K562 (cell line): ENCODE measurements around the gene ADSS1. TPM values are rescaled to one million over a fixed set of nuclear protein-coding genes. Genes with fewer than 3 reads are reported as not detected.

ENCODE experiments used
- ATAC-seq: fragments of 200-7000 bp; cut with Tn5 transposase; 3 replicates; pipeline ENCODE4 v1.9.1; 2020; ENCODE audit warnings: moderate library complexity
- BruUV-seq: library from RNA; stranded (reverse); fragments of 400-500 nt; replicated peaks from 2 replicates; lab custom pipeline; 2021; lab: Mats Ljungman, UMichigan
- CTCF ChIA-PET: fragments of 300-600 bp; formaldehyde crosslinking; extraction: SDS; loops from one replicate; lab custom pipeline; 2021; ENCODE audit warnings: low intra/inter-chr PET ratio; lab: Yijun Ruan, JAX
- POLR2A ChIA-PET: fragments of 300-600, 350-650 bp; sonication (Branson Sonifier 250); formaldehyde crosslinking; extraction: SDS; loops from one replicate; lab custom pipeline; 2021; ENCODE audit warnings: antibody characterized with exemption, inconsistent platforms; lab: Yijun Ruan, JAX
- DNase-seq, 4 experiments: peaks; one replicate each; pipeline versions ENCODE4 v3.0.0 to v3.0.0-alpha.2; 2011 to 2018; ENCODE audit warnings: low spot score in 3 of 4, mixed read lengths in 3 of 4; ENCODE audit errors: extremely low read depth in 1 of 4
- FAIRE-seq: peaks from 2 replicates; lab custom pipeline; 2011; peaks lifted over from hg19 to GRCh38; lab: Jason Lieb, UNC
- H2AFZ ChIP-seq: 2 replicates; pipeline ENCODE4 v1.6.0; 2011; ENCODE audit warnings: low read depth, low read length, control low read depth, inconsistent platforms
- H3K27ac ChIP-seq: fragments of 200-600 bp; 3 replicates; pipeline ENCODE4 v1.8.0; 2011; ENCODE audit warnings: low read depth, mild to moderate bottlenecking, control low read depth, inconsistent platforms, low read length, moderate library complexity, mixed read lengths; ENCODE audit errors: extremely low read depth
- H3K27me3 ChIP-seq, 2 experiments: fragments of 300-600 bp in 1 of 2; 2 replicates in 1 of 2; 3 replicates in 1 of 2; pipeline versions ENCODE4 v1.6.0 to v1.8.0; 2011; ENCODE audit warnings: inconsistent platforms in 2 of 2, low read length in 2 of 2, mild to moderate bottlenecking in 1 of 2, mixed read lengths in 1 of 2, moderate library complexity in 1 of 2; ENCODE audit not compliant: control insufficient read depth in 2 of 2, insufficient read depth in 2 of 2
- H3K36me3 ChIP-seq: fragments of 300-600 bp; 3 replicates; pipeline ENCODE4 v1.8.0; 2011; ENCODE audit warnings: mild to moderate bottlenecking, low read length, inconsistent platforms; ENCODE audit not compliant: control insufficient read depth, insufficient read depth
- H3K4me1 ChIP-seq, 2 experiments: fragments of 200-600 bp in 1 of 2; replicated peaks in 1 of 2; 2 replicates in 1 of 2; 3 replicates in 1 of 2; pipeline versions ENCODE4 v1.5.1 to v1.8.0; 2011; ENCODE audit warnings: inconsistent platforms in 2 of 2, low read length in 2 of 2, mild to moderate bottlenecking in 1 of 2, mixed read lengths in 1 of 2, moderate library complexity in 1 of 2; ENCODE audit not compliant: control insufficient read depth in 2 of 2, insufficient read depth in 2 of 2
- H3K4me2 ChIP-seq: 2 replicates; pipeline ENCODE4 v1.6.1; 2011; ENCODE audit warnings: low read length, control low read depth, inconsistent platforms, mixed read lengths; ENCODE audit not compliant: insufficient read depth
- H3K4me3 ChIP-seq: fragments of 200-600 bp; sonication (generic), shearing (Covaris generic); 2 replicates; pipeline ENCODE4 v1.5.1; 2016; ENCODE audit warnings: control low read depth, inconsistent platforms
- H3K79me2 ChIP-seq: fragments of 200-600 bp; 3 replicates; pipeline ENCODE4 v1.8.0; 2011; ENCODE audit warnings: low read length, inconsistent platforms; ENCODE audit not compliant: control insufficient read depth, insufficient read depth
- H3K9ac ChIP-seq, 2 experiments: 2 replicates each; pipeline versions ENCODE4 v1.6.0 to v1.6.1; 2011; ENCODE audit warnings: low read depth in 2 of 2, low read length in 2 of 2, control low read depth in 1 of 2, inconsistent platforms in 1 of 2, mild to moderate bottlenecking in 1 of 2, mixed read lengths in 1 of 2; ENCODE audit not compliant: insufficient read depth in 1 of 2
- H3K9me1 ChIP-seq: one replicate; pipeline ENCODE4 v1.6.0; 2011; ENCODE audit warnings: inconsistent platforms, mild to moderate bottlenecking, low read length, moderate library complexity; ENCODE audit not compliant: control insufficient read depth, insufficient read depth
- H3K9me3 ChIP-seq: replicated peaks from 2 replicates; pipeline ENCODE4 v1.5.1; 2011; ENCODE audit warnings: low read depth, low read length, inconsistent platforms; ENCODE audit not compliant: control insufficient read depth, insufficient read depth
- H4K20me1 ChIP-seq: replicated peaks from 2 replicates; pipeline ENCODE4 v1.6.1; 2011; ENCODE audit warnings: low read length, inconsistent platforms, mixed read lengths; ENCODE audit not compliant: control insufficient read depth, insufficient read depth
- BCL6 ChIP-seq: fragments of 250-450 bp; sonication (Bioruptor Pico); IDR thresholded peaks from 2 replicates; pipeline ENCODE4 v1.4.0; 2020
- EP300 ChIP-seq: IDR thresholded peaks from 2 replicates; pipeline ENCODE4 v1.6.1; 2012; ENCODE audit warnings: low read length, improper control_type of control experiment
- PCBP1 ChIP-seq: fragments of 200-400 bp; formaldehyde crosslinking; IDR thresholded peaks from 2 replicates; pipeline ENCODE4 v1.6.1; 2018; ENCODE audit warnings: mild to moderate bottlenecking, low read depth, low read length; ENCODE audit not compliant: poor library complexity, severe bottlenecking
- POLR3A ChIP-seq: IDR thresholded peaks from 2 replicates; pipeline ENCODE4 v1.6.1; 2011; ENCODE audit warnings: borderline replicate concordance, mild to moderate bottlenecking, moderate library complexity; ENCODE audit not compliant: insufficient read length, insufficient read depth; ENCODE audit errors: extremely low read depth
- SMAD2 ChIP-seq: fragments of 150-350 bp; IDR thresholded peaks from 2 replicates; pipeline ENCODE4 v1.6.1; 2014; ENCODE audit warnings: low read depth, mild to moderate bottlenecking, low read length
- ZBTB7A ChIP-seq: IDR thresholded peaks from 2 replicates; pipeline ENCODE4 v1.6.1; 2011; ENCODE audit warnings: low read depth, mild to moderate bottlenecking, low read length, moderate library complexity, borderline replicate concordance; ENCODE audit not compliant: control insufficient read depth
- ZC3H11A ChIP-seq: IDR thresholded peaks from 2 replicates; pipeline ENCODE4 v1.6.1; 2012; ENCODE audit warnings: low read depth, low read length, improper control_type of control experiment
- ZFP36 ChIP-seq: fragments of 150-350 bp; IDR thresholded peaks from 2 replicates; pipeline ENCODE4 v1.6.1; 2018; ENCODE audit warnings: low read length, low read depth; ENCODE audit not compliant: partially characterized antibody
- ZNF253 ChIP-seq: fragments of 250-450 bp; sonication (Bioruptor Pico); conservative IDR thresholded peaks from 2 replicates; pipeline ENCODE4 v1.6.1; 2021; ENCODE audit warnings: mild to moderate bottlenecking
- ZNF707 ChIP-seq: fragments of 250-450 bp; sonication (Bioruptor Pico); conservative IDR thresholded peaks from 2 replicates; pipeline ENCODE4 v1.8.0; 2022; ENCODE audit warnings: inconsistent platforms, mild to moderate bottlenecking, moderate library complexity
- WGBS: fragments of 100-300 bp; shearing (Covaris generic); methylation state at CpG from one replicate; pipeline ENCODE4 v1.1.6; 2016; ENCODE audit warnings: low coverage, mixed read lengths; ENCODE audit not compliant: insufficient coverage; ENCODE audit errors: missing lambda C conversion rate; 5-methylcytosine and 5-hydroxymethylcytosine counted together
- in situ Hi-C: fragments of 300-500 bp; cut with MboI; formaldehyde crosslinking; loops from 4 replicates; pipeline ENCODE4 v1.15.0; 2018; ENCODE audit warnings: inconsistent platforms, mixed read lengths
- intact Hi-C: fragments of 100-400 bp; cut with micrococcal nuclease; formaldehyde crosslinking; loops from 2 replicates; pipeline ENCODE4 v1.14.2; 2022
- polyA plus RNA-seq, 8 experiments: library from polyadenylated mRNA; depleted of rRNA in 4 of 8; stranded (reverse) in 5 of 8; unstranded in 3 of 8; fragments of >200 nt; fragmentation: Nextera tagmentation in 2 of 8; fragmentation: Illumina TruSeq in 1 of 8; extraction: Ambion mirVana in 2 of 8; extraction: Trizol in 1 of 8; gene quantifications; 2 replicates each; pipeline versions ENCODE4 v1.2.1 to v1.2.3, GENCODE V29; 2011 to 2014; ENCODE audit warnings: inconsistent platforms in 1 of 8, missing spikeins in 1 of 8
- total RNA-seq, 7 experiments: library from RNA; depleted of rRNA in 6 of 7; stranded (reverse); fragments of >200 nt in 6 of 7; fragmentation: Illumina TruSeq in 2 of 7; extraction: Trizol in 2 of 7; gene quantifications; 2 replicates each; pipeline versions ENCODE4 v1.2.1 to v1.2.3, GENCODE V29; 2011 to 2021; ENCODE audit warnings: low replicate concordance in 1 of 7
- TF ChIP-seq, protein P1 (sequence below): sonication (generic); formaldehyde crosslinking; IDR thresholded peaks from 2 replicates; pipeline ENCODE4 v1.8.0; 2022; ENCODE audit warnings: missing genetic modification reagents, mild to moderate bottlenecking, borderline replicate concordance

The ADSS1 gene
- total and polyA plus RNA-seq, 9 of the 15 experiments (the other 6 are each of a cell fraction or from before 2014, with no cell fraction given), result 0.53 to 5.9 (median 3.9) TPM

DNA sequence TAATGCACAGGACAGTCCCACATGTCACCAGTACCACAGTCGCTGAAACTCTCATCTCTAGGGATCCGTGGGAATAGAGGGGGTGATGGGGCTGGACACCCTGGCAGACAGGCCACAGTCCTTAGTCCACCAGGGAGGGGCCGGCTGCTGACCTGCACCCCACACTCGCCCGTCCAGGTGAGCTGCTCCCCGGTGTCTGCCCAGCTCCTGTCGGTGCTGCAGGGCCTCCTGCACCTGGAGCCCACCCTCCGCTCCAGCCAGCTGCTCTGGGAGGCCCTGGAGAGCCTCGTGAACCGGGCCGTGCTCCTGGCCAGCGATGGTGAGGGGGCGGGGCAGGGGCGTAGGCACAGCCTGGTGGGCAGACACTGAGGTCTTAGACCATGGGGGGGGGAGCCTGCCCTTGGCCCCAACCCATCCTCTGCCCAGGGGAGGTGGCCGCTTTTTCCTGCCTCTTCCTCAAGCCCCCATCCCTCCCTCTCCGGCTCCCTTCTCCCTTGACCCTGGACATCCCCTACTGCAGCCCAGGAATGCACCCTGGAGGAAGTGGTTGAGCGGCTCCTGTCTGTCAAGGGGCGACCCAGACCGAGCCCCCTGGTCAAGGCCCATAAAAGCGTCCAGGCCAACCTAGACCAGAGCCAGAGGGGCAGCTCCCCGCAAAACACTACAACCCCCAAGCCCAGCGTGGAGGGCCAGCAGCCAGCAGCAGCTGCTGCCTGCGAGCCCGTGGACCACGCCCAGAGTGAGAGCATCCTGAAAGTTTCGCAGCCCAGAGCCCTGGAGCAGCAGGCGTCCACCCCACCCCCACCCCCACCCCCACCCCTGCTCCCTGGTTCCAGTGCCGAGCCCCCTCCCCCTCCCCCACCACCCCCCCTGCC is 17.1 kb upstream of the ADSS1 start:
- ChIA-PET POLR2A (interaction anchor here (0.6 kb wide), 1 partner anchor 46 kb away, joined by 3 read pairs; the partner anchor contains the start of gene SIVA1), CTCF (no interaction called here)
- Histone ChIP-seq H3K27ac (no peak overlapping the region), H3K27me3 (no peaks in the 10 kb centered on the region), H3K9ac (no peak overlapping the region; a peak in 1 of 4 replicates), H2AFZ (no peak overlapping the region), H3K4me2 (no peak overlapping the region), H3K4me3 (no peak overlapping the region), H3K79me2 (no peaks in the 10 kb centered on the region), H3K9me1 (no peaks in the 10 kb centered on the region), H4K20me1 (no peaks in the 10 kb centered on the region), H3K4me1 (peaks cover 0 to 38% of the 10 kb centered on the region in 2 experiments; a peak in 2 of 5 replicates), H3K9me3 (no peaks in the 10 kb centered on the region), H3K36me3 (peaks cover 22% of the 10 kb centered on the region; the same call in 1 of the 3 replicates)
- ATAC-seq, result 0 out of 3 replicates have a peak, but pooled peaks have one; percentile 27
- FAIRE-seq, result no peak
- BruUV-seq, result no TSS peak
- intact Hi-C loops (no loop called here), in situ Hi-C loops (no loop called here)
- WGBS, result 80% methylated on average over 7 of the region's 28 CpGs
- DNase-seq, result peak in 1 of 4 experiments; percentile 23
- TF ChIP-seq POLR3A (no peak), ZNF707 (CRISPR knock-in tag) (no peak), ZFP36 (peak; percentile 24), BCL6 (CRISPR knock-in tag) (no peak), EP300 (no peak), PCBP1 (peak; percentile 40), SMAD2 (no peak), ZNF253 (CRISPR knock-in tag) (no peak), ZC3H11A (no peak), ZBTB7A (peak; percentile 4; the same call in 1 of the 2 replicates)
- TF ChIP-seq, protein P1, sequence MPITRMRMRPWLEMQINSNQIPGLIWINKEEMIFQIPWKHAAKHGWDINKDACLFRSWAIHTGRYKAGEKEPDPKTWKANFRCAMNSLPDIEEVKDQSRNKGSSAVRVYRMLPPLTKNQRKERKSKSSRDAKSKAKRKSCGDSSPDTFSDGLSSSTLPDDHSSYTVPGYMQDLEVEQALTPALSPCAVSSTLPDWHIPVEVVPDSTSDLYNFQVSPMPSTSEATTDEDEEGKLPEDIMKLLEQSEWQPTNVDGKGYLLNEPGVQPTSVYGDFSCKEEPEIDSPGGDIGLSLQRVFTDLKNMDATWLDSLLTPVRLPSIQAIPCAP, result no peak
